Mammary epithelial cell (primary cell): Measurements from ENCODE around the gene RAB3GAP1.

Experiments
- EZH2 ChIP-seq: IDR thresholded peaks from 2 replicates; pipeline ENCODE4 v1.6.1; 2012; ENCODE audit warnings: low read length, inconsistent platforms, borderline replicate concordance
- TF ChIP-seq, protein P1 (sequence below), 2 donors: IDR thresholded peaks in 1 of 2; conservative IDR thresholded peaks in 1 of 2; 2 replicates each; pipeline ENCODE4 v1.5.1; 2011 to 2012; ENCODE audit warnings: inconsistent platforms in 2 of 2, low read length in 2 of 2, mild to moderate bottlenecking in 2 of 2, control low read depth in 1 of 2, low read depth in 1 of 2; ENCODE audit not compliant: insufficient read depth in 1 of 2; ENCODE audit errors: extremely low read depth in 1 of 2

DNA sequence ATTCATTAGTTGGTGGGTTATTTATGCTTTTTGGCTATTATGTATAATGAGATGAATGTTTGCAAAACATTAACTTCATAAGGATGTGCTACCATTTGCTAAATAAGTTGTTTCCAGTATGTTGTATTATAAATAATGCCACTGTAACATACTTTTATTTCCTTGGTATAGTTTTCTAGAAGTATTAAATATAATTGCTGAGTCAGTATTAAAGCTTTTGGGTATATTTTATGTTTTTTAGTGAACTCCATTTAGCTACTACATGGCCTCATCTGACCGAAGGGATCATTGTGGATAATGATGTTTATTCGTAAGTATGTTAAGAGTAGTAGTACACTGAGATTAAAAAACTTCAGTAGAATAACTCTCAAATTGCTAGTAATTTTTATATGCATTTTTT is 73.8 kb downstream of the RAB3GAP1 start:
- TF ChIP-seq, protein P1, sequence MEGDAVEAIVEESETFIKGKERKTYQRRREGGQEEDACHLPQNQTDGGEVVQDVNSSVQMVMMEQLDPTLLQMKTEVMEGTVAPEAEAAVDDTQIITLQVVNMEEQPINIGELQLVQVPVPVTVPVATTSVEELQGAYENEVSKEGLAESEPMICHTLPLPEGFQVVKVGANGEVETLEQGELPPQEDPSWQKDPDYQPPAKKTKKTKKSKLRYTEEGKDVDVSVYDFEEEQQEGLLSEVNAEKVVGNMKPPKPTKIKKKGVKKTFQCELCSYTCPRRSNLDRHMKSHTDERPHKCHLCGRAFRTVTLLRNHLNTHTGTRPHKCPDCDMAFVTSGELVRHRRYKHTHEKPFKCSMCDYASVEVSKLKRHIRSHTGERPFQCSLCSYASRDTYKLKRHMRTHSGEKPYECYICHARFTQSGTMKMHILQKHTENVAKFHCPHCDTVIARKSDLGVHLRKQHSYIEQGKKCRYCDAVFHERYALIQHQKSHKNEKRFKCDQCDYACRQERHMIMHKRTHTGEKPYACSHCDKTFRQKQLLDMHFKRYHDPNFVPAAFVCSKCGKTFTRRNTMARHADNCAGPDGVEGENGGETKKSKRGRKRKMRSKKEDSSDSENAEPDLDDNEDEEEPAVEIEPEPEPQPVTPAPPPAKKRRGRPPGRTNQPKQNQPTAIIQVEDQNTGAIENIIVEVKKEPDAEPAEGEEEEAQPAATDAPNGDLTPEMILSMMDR (conservative IDR thresholded peaks at IDR 0.05 in 1 of 2, IDR thresholded peaks at IDR 0.05 in 1 of 2; ENCODE audit: extremely low read depth in 1 of 2, insufficient read depth in 1 of 2, low read depth in 1 of 2, low read length in 2 of 2), result no peak
- no peak for TF ChIP-seq EZH2
